HepG2 (cell line): ENCODE results near the gene CNP. TPM values are rescaled to one million over a fixed set of nuclear protein-coding genes. Genes with fewer than 3 reads are reported as not detected.
A peak's percentile ranks its signal among the peaks of the same experiment; 100 is the strongest.

ENCODE experiments used
- ARNT ChIP-seq: fragments of 450-650 bp; IDR thresholded peaks from 2 replicates; pipeline ENCODE4 v1.6.1; 2017
- ELF4 ChIP-seq: sonication (generic); formaldehyde crosslinking; IDR thresholded peaks from 2 replicates; pipeline ENCODE4 v1.5.0; 2020; ENCODE audit warnings: missing genetic modification reagents, mild to moderate bottlenecking, moderate library complexity, borderline replicate concordance
- ETV6 ChIP-seq: sonication (generic); formaldehyde crosslinking; conservative IDR thresholded peaks from 2 replicates; pipeline ENCODE4 v1.4.0; 2020; ENCODE audit warnings: missing genetic modification reagents
- FOXO1 ChIP-seq: sonication (generic); formaldehyde crosslinking; IDR thresholded peaks from 2 replicates; pipeline ENCODE4 v1.4.0; 2020; ENCODE audit warnings: missing genetic modification reagents
- GATA4 ChIP-seq: sonication (generic); IDR thresholded peaks from 2 replicates; pipeline ENCODE4 v1.6.1; 2016; ENCODE audit warnings: antibody characterized with exemption, low read depth, borderline replicate concordance
- HINFP ChIP-seq: sonication (generic); formaldehyde crosslinking; IDR thresholded peaks from 2 replicates; pipeline ENCODE4 v1.4.0; 2020; ENCODE audit warnings: low read depth, mild to moderate bottlenecking, missing genetic modification reagents
- HIVEP1 ChIP-seq: sonication (generic); formaldehyde crosslinking; IDR thresholded peaks from 2 replicates; pipeline ENCODE4 v1.4.0; 2020; ENCODE audit warnings: mild to moderate bottlenecking, missing genetic modification reagents
- JDP2 ChIP-seq: sonication (generic); formaldehyde crosslinking; IDR thresholded peaks from 2 replicates; pipeline ENCODE4 v1.8.1; 2022; ENCODE audit warnings: missing genetic modification reagents, borderline replicate concordance
- LRRFIP1 ChIP-seq: sonication (generic); formaldehyde crosslinking; conservative IDR thresholded peaks from 2 replicates; pipeline ENCODE4 v1.4.0; 2020; ENCODE audit warnings: missing genetic modification reagents
- MBNL3 ChIP-seq: fragments of 250-450 bp; sonication (Bioruptor Pico); conservative IDR thresholded peaks from 2 replicates; pipeline ENCODE4 v1.8.0; 2022; ENCODE audit warnings: mild to moderate bottlenecking, inconsistent platforms
- MED1 ChIP-seq: sonication (generic); formaldehyde crosslinking; IDR thresholded peaks from 2 replicates; pipeline ENCODE4 v1.4.0; 2020; ENCODE audit warnings: missing genetic modification reagents
- ONECUT2 ChIP-seq: sonication (generic); formaldehyde crosslinking; IDR thresholded peaks from 2 replicates; pipeline ENCODE4 v1.4.0; 2020; ENCODE audit warnings: missing genetic modification reagents
- PAF1 ChIP-seq: IDR thresholded peaks from 2 replicates; pipeline ENCODE4 v1.6.1; 2016; ENCODE audit warnings: missing genetic modification reagents, missing compliant biosample characterization
- PHF5A ChIP-seq: IDR thresholded peaks from one replicate; pipeline ENCODE4 v1.6.1; 2018; ENCODE audit warnings: low read depth, missing genetic modification reagents; ENCODE audit not compliant: unreplicated experiment
- RORA ChIP-seq: sonication (generic); formaldehyde crosslinking; IDR thresholded peaks from 2 replicates; pipeline ENCODE4 v1.5.0; 2020; ENCODE audit warnings: mild to moderate bottlenecking, missing genetic modification reagents, moderate library complexity
- ZBTB25 ChIP-seq: IDR thresholded peaks from 2 replicates; pipeline ENCODE4 v1.6.1; 2018; ENCODE audit warnings: missing genetic modification reagents
- ZBTB3 ChIP-seq: sonication (generic); formaldehyde crosslinking; IDR thresholded peaks from 2 replicates; pipeline ENCODE4 v1.4.0; 2020; ENCODE audit warnings: low read depth, mild to moderate bottlenecking, moderate library complexity, missing genetic modification reagents, borderline replicate concordance
- ZMYM4 ChIP-seq: sonication (generic); formaldehyde crosslinking; IDR thresholded peaks from 2 replicates; pipeline ENCODE4 v1.8.1; 2023; ENCODE audit warnings: mild to moderate bottlenecking, missing genetic modification reagents
- ZNF383 ChIP-seq: sonication (generic); formaldehyde crosslinking; IDR thresholded peaks from 2 replicates; pipeline ENCODE4 v1.4.0; 2020; ENCODE audit warnings: missing genetic modification reagents, mild to moderate bottlenecking, borderline replicate concordance
- ZNF556 ChIP-seq: sonication (generic); formaldehyde crosslinking; IDR thresholded peaks from 2 replicates; pipeline ENCODE4 v1.4.0; 2020; ENCODE audit warnings: mild to moderate bottlenecking, missing genetic modification reagents, borderline replicate concordance
- ZNF605 ChIP-seq: sonication (generic); formaldehyde crosslinking; IDR thresholded peaks from 2 replicates; pipeline ENCODE4 v1.8.0; 2022; ENCODE audit warnings: mild to moderate bottlenecking, missing genetic modification reagents
- ZNF775 ChIP-seq: sonication (generic); formaldehyde crosslinking; IDR thresholded peaks from 2 replicates; pipeline ENCODE4 v1.4.0; 2020; ENCODE audit warnings: missing genetic modification reagents, mild to moderate bottlenecking, moderate library complexity, borderline replicate concordance
- ZNF780A ChIP-seq: sonication (generic); formaldehyde crosslinking; IDR thresholded peaks from 2 replicates; pipeline ENCODE4 v1.8.0; 2022; ENCODE audit warnings: mild to moderate bottlenecking, missing genetic modification reagents, moderate library complexity
- ZNF782 ChIP-seq: sonication (generic); formaldehyde crosslinking; IDR thresholded peaks from 2 replicates; pipeline ENCODE4 v1.4.0; 2020; ENCODE audit warnings: missing genetic modification reagents, mild to moderate bottlenecking, borderline replicate concordance
- polyA plus RNA-seq, 8 experiments: library from polyadenylated mRNA; depleted of rRNA in 3 of 8; stranded (reverse) in 7 of 8; unstranded in 1 of 8; fragments of >200 nt; fragmentation: Illumina TruSeq in 4 of 8; extraction: Trizol in 4 of 8; gene quantifications; 2 replicates each; pipeline versions ENCODE4 v1.2.1 to v1.2.3, GENCODE V29; 2011 to 2016; ENCODE audit warnings: low read depth in 4 of 8, missing spikeins in 1 of 8, mixed read lengths in 1 of 8; ENCODE audit not compliant: insufficient read depth in 1 of 8
- total RNA-seq, 5 experiments: library from RNA; depleted of rRNA; stranded (reverse); fragments of >200 nt; fragmentation: Illumina TruSeq; extraction: Trizol; gene quantifications; 2 replicates each; pipeline ENCODE4 v1.2.3, GENCODE V29; 2016; ENCODE audit warnings: low read depth in 1 of 5

CNP gene
- total and polyA plus RNA-seq, 2 of the 13 experiments (the other 11 are each of a cell fraction or from before 2014, with no cell fraction given), result 97.2 to 161 TPM

DNA sequence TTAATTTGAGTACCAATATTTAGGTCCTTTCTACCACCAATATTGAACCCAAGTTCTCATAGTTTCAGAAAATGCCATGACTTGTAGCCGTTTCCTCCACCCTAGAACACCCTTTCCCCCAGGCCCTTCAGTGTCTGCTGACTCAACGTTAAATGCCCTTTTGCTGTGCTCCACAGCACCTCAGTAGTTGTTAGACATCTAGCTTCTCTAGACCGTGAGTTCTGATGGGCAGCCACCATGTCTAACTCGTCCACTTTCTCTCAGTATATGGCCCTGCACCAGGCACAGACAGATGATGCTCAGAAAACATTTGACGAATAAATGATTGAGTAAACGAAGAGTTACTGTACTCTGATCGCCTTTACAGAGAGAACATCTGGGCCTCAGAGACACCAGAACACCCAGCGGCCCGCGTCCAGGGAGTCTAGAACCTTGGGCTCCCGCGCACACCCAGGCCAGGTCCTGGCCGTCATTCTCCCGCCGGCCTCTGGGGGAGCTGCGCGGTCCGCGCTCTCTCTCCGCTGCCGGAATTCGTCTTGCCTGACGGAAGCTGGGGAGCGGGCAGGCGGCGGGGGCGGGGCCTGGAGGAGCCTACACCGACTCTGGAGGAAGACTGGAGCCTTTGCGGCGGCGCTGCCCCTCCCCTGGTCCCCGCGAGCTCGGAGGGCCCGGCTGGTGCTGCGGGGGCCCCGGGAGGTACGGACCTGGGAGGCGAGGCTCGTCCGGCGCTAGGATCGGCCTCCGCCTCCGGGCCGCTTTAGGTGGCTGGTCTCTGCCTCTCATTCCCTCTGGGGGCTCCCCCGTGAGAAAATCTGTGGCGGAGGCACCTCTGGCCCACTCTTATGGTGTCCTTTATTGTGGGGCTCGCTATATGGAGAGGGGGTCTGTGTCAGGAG lies 53.2 kb downstream of the CNP start, which contains the start of gene NKIRAS2 (continued):
- TF ChIP-seq ZNF782 (CRISPR knock-in tag), result 0 out of 2 replicates have a peak, but pooled peaks have one; percentile 67
- peak; percentile 100 for TF ChIP-seq ZMYM4 (CRISPR knock-in tag)
- TF ChIP-seq ELF4 (CRISPR knock-in tag), result peak; percentile 89; the same call in 1 of the 2 replicates
- TF ChIP-seq ONECUT2 (CRISPR knock-in tag), result no peak
- TF ChIP-seq PAF1, result no peak
- TF ChIP-seq MBNL3 (CRISPR knock-in tag), result no peak
- TF ChIP-seq ZBTB25 (CRISPR knock-in tag), result peak; percentile 100
- TF ChIP-seq JDP2 (CRISPR knock-in tag), result no peak
- peak; percentile 79 for TF ChIP-seq HINFP
- no peak; the same call in 1 of the 2 replicates for TF ChIP-seq FOXO1 (CRISPR knock-in tag)
- TF ChIP-seq ZNF556 (CRISPR knock-in tag), result peak; percentile 89
- peak; percentile 65; the same call in 1 of the 2 replicates for TF ChIP-seq ETV6 (CRISPR knock-in tag)
- TF ChIP-seq MED1 (CRISPR knock-in tag), result peak; percentile 80
- TF ChIP-seq GATA4, result 0 out of 2 replicates have a peak, but pooled peaks have one; percentile 28
- TF ChIP-seq ARNT, result no peak
- TF ChIP-seq ZNF780A (CRISPR knock-in tag), result no peak
- peak; percentile 90 for TF ChIP-seq HIVEP1 (CRISPR knock-in tag)
- TF ChIP-seq ZBTB3 (CRISPR knock-in tag), result no peak
- no peak for TF ChIP-seq ZNF775 (CRISPR knock-in tag)
- TF ChIP-seq RORA (CRISPR knock-in tag), result no peak
- peak; percentile 82 for TF ChIP-seq PHF5A (CRISPR knock-in tag)
- no peak for TF ChIP-seq ZNF383 (CRISPR knock-in tag)
- peak; percentile 89 for TF ChIP-seq ZNF605 (CRISPR knock-in tag)
- no peak for TF ChIP-seq LRRFIP1 (CRISPR knock-in tag)
